HepG2 (cell line): ENCODE results near the gene IL32. TPM values are rescaled to one million over a fixed set of nuclear protein-coding genes. Genes with fewer than 3 reads are reported as not detected.

Experiments used
- ATAC-seq: fragments of 200-7000 bp; cut with Tn5 transposase; 3 replicates; pipeline ENCODE4 v1.9.1; 2020; ENCODE audit warnings: mild to moderate bottlenecking, moderate library complexity
- BruUV-seq: library from RNA; stranded (reverse); fragments of 400-500 nt; replicated peaks from 2 replicates; lab custom pipeline; 2021; lab: Mats Ljungman, UMichigan
- CTCF ChIA-PET: fragments of 300-600 bp; formaldehyde crosslinking; extraction: SDS; loops from one replicate; lab custom pipeline; 2021; ENCODE audit warnings: low total read pairs, inconsistent platforms, low intra/inter-chr PET ratio; lab: Yijun Ruan, JAX
- POLR2A ChIA-PET: fragments of 350-600 bp; sonication (Branson Sonifier 250); formaldehyde crosslinking; loops from one replicate; lab custom pipeline; 2020; ENCODE audit warnings: antibody characterized with exemption, inconsistent platforms; lab: Yijun Ruan, JAX
- DNase-seq: peaks from one replicate; pipeline ENCODE4 v3.0.0-alpha.2; 2015; ENCODE audit warnings: low spot score
- FAIRE-seq: peaks from 3 replicates; lab custom pipeline; 2011; peaks lifted over from hg19 to GRCh38; lab: Jason Lieb, UNC
- H2AFZ ChIP-seq: one replicate; pipeline ENCODE4 v1.6.1; 2011; ENCODE audit warnings: low read length, inconsistent platforms
- H3K27ac ChIP-seq: fragments of 300-600 bp; 3 replicates; pipeline ENCODE4 v1.8.0; 2011; ENCODE audit warnings: mixed run types, mild to moderate bottlenecking, mixed read lengths, low read length, inconsistent platforms; ENCODE audit not compliant: insufficient read depth; ENCODE audit errors: extremely low read length
- H3K27me3 ChIP-seq, 2 experiments: fragments of 200-600 bp in 1 of 2; 2 replicates in 1 of 2; 3 replicates in 1 of 2; pipeline versions ENCODE4 v1.6.0 to v1.8.0; 2011; ENCODE audit warnings: low read length in 2 of 2, mild to moderate bottlenecking in 2 of 2, moderate library complexity in 2 of 2, inconsistent platforms in 1 of 2; ENCODE audit not compliant: insufficient read depth in 2 of 2, control insufficient read depth in 1 of 2
- H3K36me3 ChIP-seq, 2 experiments: fragments of 200-600 bp in 1 of 2; replicated peaks in 1 of 2; 2 replicates in 1 of 2; 3 replicates in 1 of 2; pipeline versions ENCODE4 v1.5.1 to v1.8.0; 2011; ENCODE audit warnings: low read length in 2 of 2, inconsistent platforms in 1 of 2; ENCODE audit not compliant: insufficient read depth in 2 of 2, control insufficient read depth in 1 of 2
- H3K4me1 ChIP-seq: 2 replicates; pipeline ENCODE4 v1.5.1; 2012; ENCODE audit warnings: low read length, inconsistent platforms; ENCODE audit not compliant: insufficient read depth
- H3K4me2 ChIP-seq: 2 replicates; pipeline ENCODE4 v1.6.0; 2011; ENCODE audit warnings: low read depth, low read length, inconsistent platforms
- H3K4me3 ChIP-seq, 3 experiments: fragments of 200-600 bp in 1 of 3; sonication (generic), shearing (Covaris generic) in 1 of 3; replicated peaks in 1 of 3; 2 replicates each; pipeline ENCODE4 v1.5.1; 2011 to 2016; ENCODE audit warnings: low read length in 3 of 3, inconsistent platforms in 2 of 3, low read depth in 2 of 3, mild to moderate bottlenecking in 2 of 3, control low read depth in 1 of 3, mixed read lengths in 1 of 3; ENCODE audit not compliant: insufficient read depth in 1 of 3
- H3K79me2 ChIP-seq: one replicate; pipeline ENCODE4 v1.6.1; 2011; ENCODE audit warnings: low read length, inconsistent platforms; ENCODE audit not compliant: insufficient read depth
- H3K9ac ChIP-seq: 2 replicates; pipeline ENCODE4 v1.6.0; 2011; ENCODE audit warnings: mild to moderate bottlenecking, low read depth, low read length, inconsistent platforms; ENCODE audit not compliant: insufficient read depth
- H3K9me3 ChIP-seq: 2 replicates; pipeline ENCODE4 v1.5.1; 2012; ENCODE audit warnings: mild to moderate bottlenecking, low read length
- H4K20me1 ChIP-seq: 2 replicates; pipeline ENCODE4 v1.6.0; 2011; ENCODE audit warnings: inconsistent platforms, mild to moderate bottlenecking, low read length, moderate library complexity; ENCODE audit not compliant: insufficient read depth
- EED ChIP-seq: sonication (generic); formaldehyde crosslinking; IDR thresholded peaks from 2 replicates; pipeline ENCODE4 v1.5.0; 2020; ENCODE audit warnings: mild to moderate bottlenecking, missing genetic modification reagents
- ELF3 ChIP-seq: IDR thresholded peaks from 2 replicates; pipeline ENCODE4 v1.6.1; 2016; ENCODE audit warnings: missing genetic modification reagents, missing compliant biosample characterization
- FOXC1 ChIP-seq: sonication (generic); formaldehyde crosslinking; IDR thresholded peaks from 2 replicates; pipeline ENCODE4 v1.8.0; 2022; ENCODE audit warnings: mild to moderate bottlenecking, missing genetic modification reagents, borderline replicate concordance
- IRX3 ChIP-seq: sonication (generic); formaldehyde crosslinking; IDR thresholded peaks from 2 replicates; pipeline ENCODE4 v1.8.1; 2023; ENCODE audit warnings: mild to moderate bottlenecking, low read depth, missing genetic modification reagents, borderline replicate concordance
- NR1H2 ChIP-seq: sonication (generic); formaldehyde crosslinking; IDR thresholded peaks from 2 replicates; pipeline ENCODE4 v1.8.1; 2022; ENCODE audit warnings: low read depth, missing genetic modification reagents, borderline replicate concordance
- NR2C2 ChIP-seq: sonication (generic); formaldehyde crosslinking; IDR thresholded peaks from 2 replicates; pipeline ENCODE4 v1.4.0; 2020; ENCODE audit warnings: missing genetic modification reagents, mild to moderate bottlenecking, moderate library complexity, borderline replicate concordance
- TBX2 ChIP-seq: sonication (generic); formaldehyde crosslinking; IDR thresholded peaks from 2 replicates; pipeline ENCODE4 v1.5.0; 2020; ENCODE audit warnings: missing genetic modification reagents, mild to moderate bottlenecking, borderline replicate concordance
- TP53 ChIP-seq: sonication (generic); formaldehyde crosslinking; conservative IDR thresholded peaks from 2 replicates; pipeline ENCODE4 v1.4.0; 2020; ENCODE audit warnings: missing genetic modification reagents
- ZGPAT ChIP-seq: IDR thresholded peaks from 2 replicates; pipeline ENCODE4 v1.6.1; 2016; ENCODE audit warnings: mild to moderate bottlenecking
- ZKSCAN5 ChIP-seq: sonication (generic); formaldehyde crosslinking; IDR thresholded peaks from 2 replicates; pipeline ENCODE4 v1.5.1; 2020; ENCODE audit warnings: mild to moderate bottlenecking, missing genetic modification reagents
- ZNF143 ChIP-seq: sonication (generic); formaldehyde crosslinking; IDR thresholded peaks from 2 replicates; pipeline ENCODE4 v1.4.0; 2020; ENCODE audit warnings: missing genetic modification reagents
- ZNF224 ChIP-seq: sonication (generic); formaldehyde crosslinking; IDR thresholded peaks from 2 replicates; pipeline ENCODE4 v1.5.0; 2020; ENCODE audit warnings: mild to moderate bottlenecking, missing genetic modification reagents
- ZNF253 ChIP-seq: sonication (generic); formaldehyde crosslinking; IDR thresholded peaks from 2 replicates; pipeline ENCODE4 v1.8.0; 2022; ENCODE audit warnings: mild to moderate bottlenecking, missing genetic modification reagents, borderline replicate concordance
- ZNF607 ChIP-seq: sonication (generic); formaldehyde crosslinking; IDR thresholded peaks from 2 replicates; pipeline ENCODE4 v1.5.1; 2020; ENCODE audit warnings: missing genetic modification reagents, mild to moderate bottlenecking, borderline replicate concordance
- WGBS: methylation state at CpG from one replicate; pipeline ENCODE4 v1.1.6; 2017; ENCODE audit warnings: low lambda C conversion rate; 5-methylcytosine and 5-hydroxymethylcytosine counted together
- in situ Hi-C: cut with HindIII; loops from 2 replicates; pipeline ENCODE4 v1.10.0; 2017; ENCODE audit warnings: low pct_unique_long_range_greater_than_20kb; ENCODE audit not compliant: extremely low pct_ligation_motif_present
- intact Hi-C: fragments of 100-400 bp; cut with micrococcal nuclease; formaldehyde crosslinking; loops from one replicate; pipeline ENCODE4 v1.10.0; 2022; ENCODE audit not compliant: unreplicated experiment
- polyA plus RNA-seq, 8 experiments: library from polyadenylated mRNA; depleted of rRNA in 3 of 8; stranded (reverse) in 7 of 8; unstranded in 1 of 8; fragments of >200 nt; fragmentation: Illumina TruSeq in 4 of 8; extraction: Trizol in 4 of 8; gene quantifications; 2 replicates each; pipeline versions ENCODE4 v1.2.1 to v1.2.3, GENCODE V29; 2011 to 2016; ENCODE audit warnings: low read depth in 4 of 8, missing spikeins in 1 of 8, mixed read lengths in 1 of 8; ENCODE audit not compliant: insufficient read depth in 1 of 8
- total RNA-seq, 5 experiments: library from RNA; depleted of rRNA; stranded (reverse); fragments of >200 nt; fragmentation: Illumina TruSeq; extraction: Trizol; gene quantifications; 2 replicates each; pipeline ENCODE4 v1.2.3, GENCODE V29; 2016; ENCODE audit warnings: low read depth in 1 of 5
- TF ChIP-seq, protein P1 (sequence below): sonication (generic); formaldehyde crosslinking; conservative IDR thresholded peaks from 2 replicates; pipeline ENCODE4 v1.8.1; 2023; ENCODE audit warnings: missing genetic modification reagents
- TF ChIP-seq, protein P2 (sequence below): sonication (generic); formaldehyde crosslinking; IDR thresholded peaks from 2 replicates; pipeline ENCODE4 v1.9.0; 2021; ENCODE audit warnings: missing genetic modification reagents, borderline replicate concordance

Gene IL32
- total and polyA plus RNA-seq, 2 of the 13 experiments (the other 11 are each of a cell fraction or from before 2014, with no cell fraction given) = 115 to 165 TPM

GRCh38 chr16:3059041-3059722 lies 6.3 kb upstream of the IL32 start:
- H4K20me1 ChIP-seq = no peaks in the 10 kb centered on the region
- peak overlapping the region; percentile 99 for H3K4me2 ChIP-seq
- no TSS peak for BruUV-seq
- DNase-seq (peak; percentile 71), FAIRE-seq (no peak), ATAC-seq (peak; percentile 87)
- peak overlapping the region; percentile 81 for H3K9ac ChIP-seq
- H3K27ac ChIP-seq = peak overlapping the region; percentile 55
- peak overlapping the region; percentile 74 to 91 (median 90); a peak in 5 of 6 replicates for H3K4me3 ChIP-seq
- H3K79me2 ChIP-seq = no peaks in the 10 kb centered on the region
- WGBS = 0% methylated on average over 2 of the region's 67 CpGs
- ChIA-PET CTCF (interaction anchor here (0.7 to 1.6 kb wide), 5 partner anchors 27 to 42 kb away, joined by 3 to 8 read pairs (median 7); no protein-coding TSS in a partner anchor), POLR2A (interaction anchor here (0.7 to 3.0 kb wide), 25 partner anchors 9 to 153 kb away, joined by 3 to 30 read pairs (median 3); partner anchors contain the start of genes HCFC1R1, PAQR4, THOC6 and TNFRSF12A)
- intact Hi-C loops = loop anchor here (1.0 to 2.0 kb wide), 3 partner anchors 28 to 70 kb away; no protein-coding TSS in a partner anchor
- H3K36me3 ChIP-seq = no peaks in the 10 kb centered on the region
- in situ Hi-C loops = no loop called here
- H2AFZ ChIP-seq = no peak overlapping the region
- H3K4me1 ChIP-seq = peaks cover 14% of the 10 kb centered on the region
- H3K9me3 ChIP-seq = no peaks in the 10 kb centered on the region
- H3K27me3 ChIP-seq = no peaks in the 10 kb centered on the region
- peak; percentile 83; the same call in 1 of the 2 replicates for TF ChIP-seq EED
- peak; percentile 60; the same call in 1 of the 2 replicates for TF ChIP-seq FOXC1 (CRISPR knock-in tag)
- no peak for TF ChIP-seq IRX3
- peak; percentile 80 for TF ChIP-seq ZGPAT
- TF ChIP-seq ZNF143 (CRISPR knock-in tag) = no peak
- TF ChIP-seq, protein P1, sequence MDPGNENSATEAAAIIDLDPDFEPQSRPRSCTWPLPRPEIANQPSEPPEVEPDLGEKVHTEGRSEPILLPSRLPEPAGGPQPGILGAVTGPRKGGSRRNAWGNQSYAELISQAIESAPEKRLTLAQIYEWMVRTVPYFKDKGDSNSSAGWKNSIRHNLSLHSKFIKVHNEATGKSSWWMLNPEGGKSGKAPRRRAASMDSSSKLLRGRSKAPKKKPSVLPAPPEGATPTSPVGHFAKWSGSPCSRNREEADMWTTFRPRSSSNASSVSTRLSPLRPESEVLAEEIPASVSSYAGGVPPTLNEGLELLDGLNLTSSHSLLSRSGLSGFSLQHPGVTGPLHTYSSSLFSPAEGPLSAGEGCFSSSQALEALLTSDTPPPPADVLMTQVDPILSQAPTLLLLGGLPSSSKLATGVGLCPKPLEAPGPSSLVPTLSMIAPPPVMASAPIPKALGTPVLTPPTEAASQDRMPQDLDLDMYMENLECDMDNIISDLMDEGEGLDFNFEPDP (CRISPR knock-in tag) = no peak
- TF ChIP-seq NR2C2 (CRISPR knock-in tag) = peak; percentile 44; the same call in 1 of the 2 replicates
- peak; percentile 53; the same call in 1 of the 2 replicates for TF ChIP-seq ZNF607
- TF ChIP-seq ZNF253 = 0 out of 2 replicates have a peak, but pooled peaks have one; percentile 36
- TF ChIP-seq TBX2 (CRISPR knock-in tag) = peak; percentile 53; the same call in 1 of the 2 replicates
- TF ChIP-seq TP53 (CRISPR knock-in tag) = no peak
- TF ChIP-seq, protein P2, sequence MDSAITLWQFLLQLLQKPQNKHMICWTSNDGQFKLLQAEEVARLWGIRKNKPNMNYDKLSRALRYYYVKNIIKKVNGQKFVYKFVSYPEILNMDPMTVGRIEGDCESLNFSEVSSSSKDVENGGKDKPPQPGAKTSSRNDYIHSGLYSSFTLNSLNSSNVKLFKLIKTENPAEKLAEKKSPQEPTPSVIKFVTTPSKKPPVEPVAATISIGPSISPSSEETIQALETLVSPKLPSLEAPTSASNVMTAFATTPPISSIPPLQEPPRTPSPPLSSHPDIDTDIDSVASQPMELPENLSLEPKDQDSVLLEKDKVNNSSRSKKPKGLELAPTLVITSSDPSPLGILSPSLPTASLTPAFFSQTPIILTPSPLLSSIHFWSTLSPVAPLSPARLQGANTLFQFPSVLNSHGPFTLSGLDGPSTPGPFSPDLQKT (CRISPR knock-in tag) = no peak
- TF ChIP-seq ELF3 (CRISPR knock-in tag) = peak; percentile 81
- no peak for TF ChIP-seq NR1H2 (CRISPR knock-in tag)
- TF ChIP-seq ZKSCAN5 (CRISPR knock-in tag) = no peak
- TF ChIP-seq ZNF224 (CRISPR knock-in tag) = 0 out of 2 replicates have a peak, but pooled peaks have one; percentile 28
